ENCODE results near the gene ZC2HC1B. TPM values are rescaled to one million over a fixed set of nuclear protein-coding genes. Genes with fewer than 3 reads are reported as not detected.

ZC2HC1B gene
- total and polyA plus RNA-seq, 2 of the 8 experiments (the other 6 are each of a cell fraction or from before 2014, with no cell fraction given): not detected

DNA sequence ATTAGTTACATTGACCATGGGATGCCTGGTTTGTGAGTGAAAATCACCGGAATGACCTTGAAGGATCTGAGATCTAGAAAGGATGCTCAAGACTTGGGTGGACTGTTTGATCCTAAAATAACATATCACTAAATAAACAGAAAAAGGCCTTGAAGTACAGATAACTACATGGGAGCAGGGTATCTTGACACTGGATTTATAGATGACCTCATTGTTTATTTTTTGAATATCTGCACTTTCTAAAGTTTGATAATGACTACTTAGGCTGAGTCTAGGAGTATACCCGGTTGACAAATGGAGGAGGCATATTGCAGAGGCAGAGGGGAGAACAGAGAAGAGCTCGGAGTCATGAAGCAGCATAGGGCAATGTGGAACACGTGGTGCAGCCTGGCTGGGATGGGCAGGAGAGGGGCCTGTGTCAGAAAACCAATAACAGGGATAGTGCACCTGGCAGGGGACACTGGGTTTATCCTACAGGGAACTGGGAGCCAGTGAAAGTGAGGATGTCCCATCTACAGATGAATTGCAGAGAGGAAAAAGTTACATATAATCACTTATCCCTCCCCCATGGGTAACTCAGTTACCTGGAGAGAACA, 93.5 kb downstream of the ZC2HC1B start:
- peak overlapping the region in 1 of 4 experiments; percentile 41; a peak in 2 of 8 replicates for H3K4me3 ChIP-seq (ENCODE audit: extremely low read depth in 1 of 4, insufficient read depth in 2 of 4, low read depth in 3 of 4, low read length in 4 of 4)
- DNase-seq (ENCODE audit: low read depth in 1 of 2, low spot score in 2 of 2) (no peak), FAIRE-seq (peak; percentile 39)
- H3K36me3 ChIP-seq (ENCODE audit: control insufficient read depth in 2 of 4, insufficient read depth in 4 of 4, low read length in 3 of 4): no peaks in the 10 kb centered on the region
- H2BK12ac ChIP-seq (ENCODE audit: low read depth, low read length): no peak overlapping the region
- no peak overlapping the region for H3K9ac ChIP-seq (replicated peaks in 1 of 4; ENCODE audit: extremely low read depth in 1 of 4, low read depth in 3 of 4, low read length in 3 of 4)
- peaks cover 3% of the 10 kb centered on the region; the same call in 1 of the 2 replicates for H3K23me2 ChIP-seq (ENCODE audit: low read depth, low read length)
- peaks cover 15 to 49% (median 27%) of the 10 kb centered on the region in 4 experiments for H3K4me1 ChIP-seq (replicated peaks in 1 of 4; ENCODE audit: control insufficient read depth in 3 of 4, insufficient read depth in 4 of 4, low read length in 3 of 4)
- H3K4me2 ChIP-seq (ENCODE audit: insufficient read depth in 1 of 2, low read depth in 2 of 2, low read length in 2 of 2): peak overlapping the region in 1 of 2 experiments; percentile 52; a peak in 1 of 4 replicates
- H2BK5ac ChIP-seq (ENCODE audit: low read depth, low read length): no peak overlapping the region
- no peak overlapping the region for H2BK120ac ChIP-seq (replicated peaks; ENCODE audit: low read depth, low read length)
- H3K79me1 ChIP-seq (ENCODE audit: low read depth, low read length): no peaks in the 10 kb centered on the region
- no peak overlapping the region for H3K4ac ChIP-seq (replicated peaks; ENCODE audit: insufficient read length, low read depth, low read length)
- H3K56ac ChIP-seq (replicated peaks; ENCODE audit: insufficient read length, low read depth, low read length): no peak overlapping the region
- no peaks in the 10 kb centered on the region for H3K79me2 ChIP-seq (ENCODE audit: control insufficient read depth in 1 of 2, insufficient read depth in 2 of 2, low read length in 2 of 2)
- no peak overlapping the region for H4K5ac ChIP-seq (ENCODE audit: insufficient read length, low read depth, low read length)
- no peak overlapping the region for H2AFZ ChIP-seq (ENCODE audit: low read length)
- POLR2A ChIA-PET (ENCODE audit: partially characterized antibody): interaction anchor here (0.8 to 2.2 kb wide), 3 partner anchors 15 to 49 kb away, joined by 4 to 14 read pairs (median 4); no protein-coding TSS in a partner anchor
- no peak overlapping the region for H4K8ac ChIP-seq (ENCODE audit: extremely low read depth, insufficient read depth, low read length)
- H2BK15ac ChIP-seq (ENCODE audit: low read length): no peak overlapping the region
- H4K20me1 ChIP-seq (replicated peaks in 1 of 2; ENCODE audit: control insufficient read depth in 1 of 2, insufficient read depth in 2 of 2, low read length in 2 of 2): peaks cover 0 to 1% of the 10 kb centered on the region in 2 experiments
- H3K9me3 ChIP-seq (ENCODE audit: insufficient read depth in 2 of 2, low read depth in 1 of 2, low read length in 1 of 2): no peaks in the 10 kb centered on the region
- H3K18ac ChIP-seq (ENCODE audit: extremely low read depth, low read length): no peak overlapping the region
- peaks cover 34 to 76% (median 67%) of the 10 kb centered on the region in 4 experiments for H3K27me3 ChIP-seq (replicated peaks in 1 of 4; ENCODE audit: control insufficient read depth in 3 of 4, extremely low read depth in 1 of 4, insufficient read depth in 3 of 4, low read length in 3 of 4)
- CTCF ChIA-PET (ENCODE audit: partially characterized antibody): interaction anchor here (0.6 to 18.3 kb wide), 7 partner anchors 10 to 115 kb away, joined by 3 to 591 read pairs (median 5); no protein-coding TSS in a partner anchor
- 54% methylated on average over 4 of the region's 4 CpGs; no CpG with 5 or more reads in 1 of the 2 experiments for WGBS, 2 experiments (ENCODE audit: extremely low coverage in 1 of 2, insufficient coverage in 1 of 2, insufficient read length in 1 of 2, insufficient replicate concordance in 2 of 2, low coverage in 1 of 2, low lambda C conversion rate in 2 of 2, missing lambda C conversion rate in 1 of 2)
- no peak overlapping the region for H3K14ac ChIP-seq (ENCODE audit: insufficient read length)
- H3K23ac ChIP-seq (ENCODE audit: insufficient read length): no peak overlapping the region
- no peak for TF ChIP-seq HDAC6 (IDR thresholded peaks at IDR 0.05; ENCODE audit: low read depth, low read length)
- TF ChIP-seq, protein P1, sequence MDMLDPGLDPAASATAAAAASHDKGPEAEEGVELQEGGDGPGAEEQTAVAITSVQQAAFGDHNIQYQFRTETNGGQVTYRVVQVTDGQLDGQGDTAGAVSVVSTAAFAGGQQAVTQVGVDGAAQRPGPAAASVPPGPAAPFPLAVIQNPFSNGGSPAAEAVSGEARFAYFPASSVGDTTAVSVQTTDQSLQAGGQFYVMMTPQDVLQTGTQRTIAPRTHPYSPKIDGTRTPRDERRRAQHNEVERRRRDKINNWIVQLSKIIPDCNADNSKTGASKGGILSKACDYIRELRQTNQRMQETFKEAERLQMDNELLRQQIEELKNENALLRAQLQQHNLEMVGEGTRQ (IDR thresholded peaks at IDR 0.05; ENCODE audit: low read length): peak; percentile 39; the same call in 1 of the 2 replicates
- TF ChIP-seq, protein P2, sequence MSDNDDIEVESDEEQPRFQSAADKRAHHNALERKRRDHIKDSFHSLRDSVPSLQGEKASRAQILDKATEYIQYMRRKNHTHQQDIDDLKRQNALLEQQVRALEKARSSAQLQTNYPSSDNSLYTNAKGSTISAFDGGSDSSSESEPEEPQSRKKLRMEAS (IDR thresholded peaks at IDR 0.05): 0 out of 2 replicates have a peak, but pooled peaks have one; percentile 17
- H2BK20ac ChIP-seq (ENCODE audit: low read length): no peak overlapping the region
- no peak overlapping the region for H2AK5ac ChIP-seq (ENCODE audit: low read depth, low read length)
- H3K27ac ChIP-seq (ENCODE audit: low read depth, low read length): no peak overlapping the region
- no peak overlapping the region for H4K91ac ChIP-seq (replicated peaks; ENCODE audit: insufficient read length, low read length)
